Measurements from ENCODE around the gene CHCHD6. TPM values are rescaled to one million over a fixed set of nuclear protein-coding genes. Genes with fewer than 3 reads are reported as not detected.

The CHCHD6 gene
- total RNA-seq, 3 donors from 2014 or later (not counting 1 experiment from before 2014, with no cell fraction given) = 5.3 to 9.9 (median 8.3) TPM

DNA sequence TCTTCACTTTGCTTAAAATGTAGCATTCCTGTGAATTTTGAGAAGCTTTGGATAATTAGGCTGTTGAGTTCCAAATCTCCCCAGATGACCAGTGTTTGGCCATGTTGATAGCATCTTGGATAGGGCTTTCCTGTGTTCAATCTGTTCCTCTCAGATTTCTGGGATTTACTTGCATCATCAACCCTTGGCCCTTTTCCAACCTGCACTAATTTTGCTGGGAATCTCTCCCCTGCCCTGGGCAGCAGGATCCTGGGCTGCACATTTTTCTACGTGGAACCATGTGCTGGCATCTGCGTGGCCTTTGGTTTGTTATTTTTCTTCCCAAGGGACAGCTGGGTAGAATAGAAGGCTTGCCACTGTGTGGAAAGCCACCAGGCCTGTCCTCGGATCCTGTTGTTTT, 203.5 kb downstream of the CHCHD6 start:
- Histone ChIP-seq H3K9me3 (ENCODE audit: control insufficient read depth, insufficient read depth, low read length) (peaks cover 5% of the 10 kb centered on the region), H3K27ac (ENCODE audit: low read length) (no peak overlapping the region), H3K4me3 (ENCODE audit: low read length) (no peak overlapping the region), H3K27me3 (ENCODE audit: control insufficient read depth, insufficient read depth, low read length) (peaks cover 23% of the 10 kb centered on the region), H3K36me3 (ENCODE audit: control insufficient read depth, insufficient read depth, low read length) (no peaks in the 10 kb centered on the region), H3K4me1 (ENCODE audit: control insufficient read depth, insufficient read depth, low read length) (peaks cover 50% of the 10 kb centered on the region)
- Mint-ChIP-seq H3K27me3 (ENCODE audit: low read depth in 2 of 2) (peaks cover 17 to 32% of the 10 kb centered on the region in 2 donors), H3K4me1 (peaks cover 44 to 45% of the 10 kb centered on the region in 2 donors), H3K4me3 (no peak overlapping the region), H3K9me3 (peaks cover 0 to 2% of the 10 kb centered on the region in 2 donors), H3K36me3 (peaks cover 6% of the 10 kb centered on the region), H3K27ac (no peak overlapping the region)
- intact Hi-C loops (cut with micrococcal nuclease) = no loop called here
- no peak for ATAC-seq
- WGBS (ENCODE audit: insufficient coverage) = 99% methylated on average over 3 of the region's 3 CpGs
- TF ChIP-seq, protein P1, sequence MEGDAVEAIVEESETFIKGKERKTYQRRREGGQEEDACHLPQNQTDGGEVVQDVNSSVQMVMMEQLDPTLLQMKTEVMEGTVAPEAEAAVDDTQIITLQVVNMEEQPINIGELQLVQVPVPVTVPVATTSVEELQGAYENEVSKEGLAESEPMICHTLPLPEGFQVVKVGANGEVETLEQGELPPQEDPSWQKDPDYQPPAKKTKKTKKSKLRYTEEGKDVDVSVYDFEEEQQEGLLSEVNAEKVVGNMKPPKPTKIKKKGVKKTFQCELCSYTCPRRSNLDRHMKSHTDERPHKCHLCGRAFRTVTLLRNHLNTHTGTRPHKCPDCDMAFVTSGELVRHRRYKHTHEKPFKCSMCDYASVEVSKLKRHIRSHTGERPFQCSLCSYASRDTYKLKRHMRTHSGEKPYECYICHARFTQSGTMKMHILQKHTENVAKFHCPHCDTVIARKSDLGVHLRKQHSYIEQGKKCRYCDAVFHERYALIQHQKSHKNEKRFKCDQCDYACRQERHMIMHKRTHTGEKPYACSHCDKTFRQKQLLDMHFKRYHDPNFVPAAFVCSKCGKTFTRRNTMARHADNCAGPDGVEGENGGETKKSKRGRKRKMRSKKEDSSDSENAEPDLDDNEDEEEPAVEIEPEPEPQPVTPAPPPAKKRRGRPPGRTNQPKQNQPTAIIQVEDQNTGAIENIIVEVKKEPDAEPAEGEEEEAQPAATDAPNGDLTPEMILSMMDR (IDR thresholded peaks at IDR 0.05) = no peak
- no peak for DNase-seq

DNA sequence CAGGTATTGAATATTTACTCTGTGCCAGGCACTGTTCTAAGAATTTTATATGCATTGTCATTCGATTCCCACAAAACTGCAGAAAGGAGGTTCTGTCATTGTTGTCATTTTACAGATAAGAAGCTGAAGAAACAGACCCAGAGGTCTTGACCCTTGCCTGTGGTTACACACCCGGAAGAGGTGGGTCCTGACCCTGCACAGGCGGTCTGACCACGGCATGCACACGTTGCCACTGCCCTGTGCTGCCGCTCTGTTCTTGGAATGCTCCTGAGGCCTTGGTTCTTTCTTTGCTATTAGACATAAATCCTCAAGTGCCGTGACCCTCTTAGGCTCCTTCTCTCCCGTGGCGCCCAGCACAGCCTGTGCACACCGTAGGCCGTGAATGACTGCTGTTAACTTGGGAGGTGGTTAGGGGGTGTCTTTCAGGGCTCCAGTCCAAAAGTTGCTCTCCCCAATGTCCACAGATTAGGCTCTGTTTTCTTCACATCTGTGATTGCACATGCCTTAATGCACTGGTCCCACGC, 204.8 kb downstream of the CHCHD6 start:
- peaks cover 44 to 49% of the 10 kb centered on the region in 2 donors for H3K4me1 Mint-ChIP-seq
- peaks cover 17 to 32% of the 10 kb centered on the region in 2 donors for H3K27me3 Mint-ChIP-seq (ENCODE audit: low read depth in 2 of 2)
- H3K9me3 Mint-ChIP-seq = peaks cover 0 to 2% of the 10 kb centered on the region in 2 donors
- H3K36me3 Mint-ChIP-seq = peaks cover 6% of the 10 kb centered on the region
- intact Hi-C loops (cut with micrococcal nuclease) = no loop called here
- peak in 1 of 3 donors; percentile 51 for ATAC-seq
- peak overlapping the region in 1 of 2 donors; percentile 71 for H3K27ac Mint-ChIP-seq
- H3K36me3 ChIP-seq (ENCODE audit: control insufficient read depth, insufficient read depth, low read length) = no peaks in the 10 kb centered on the region
- peaks cover 5% of the 10 kb centered on the region for H3K9me3 ChIP-seq (ENCODE audit: control insufficient read depth, insufficient read depth, low read length)
- no peak for DNase-seq
- H3K4me3 ChIP-seq (ENCODE audit: low read length) = no peak overlapping the region
- H3K27ac ChIP-seq (ENCODE audit: low read length) = no peak overlapping the region
- peak overlapping the region; percentile 38 for H3K4me3 Mint-ChIP-seq
- peaks cover 26% of the 10 kb centered on the region for H3K27me3 ChIP-seq (ENCODE audit: control insufficient read depth, insufficient read depth, low read length)
- peaks cover 63% of the 10 kb centered on the region for H3K4me1 ChIP-seq (ENCODE audit: control insufficient read depth, insufficient read depth, low read length)
- WGBS (ENCODE audit: insufficient coverage) = 20% methylated on average over 10 of the region's 12 CpGs
- TF ChIP-seq, protein P1 (IDR thresholded peaks at IDR 0.05) = no peak

DNA sequence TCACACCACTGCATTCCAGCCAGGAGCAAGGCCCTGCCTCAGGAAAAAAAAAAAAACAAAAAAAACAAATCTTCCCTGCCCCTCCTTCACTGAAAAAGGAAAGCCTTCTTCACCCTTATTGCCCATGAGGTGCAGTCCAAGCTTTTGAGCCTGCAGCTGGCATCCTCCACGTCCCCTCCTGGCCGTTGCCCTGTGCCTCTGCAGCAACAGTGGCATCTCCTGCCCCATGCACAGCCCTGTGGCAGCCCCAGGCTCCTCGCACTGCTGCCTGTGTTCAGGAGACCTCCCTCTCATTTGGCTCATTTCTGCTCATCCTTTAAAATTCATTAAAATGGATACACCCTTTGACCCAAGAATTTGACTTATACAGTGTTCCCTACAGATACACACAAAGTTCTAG, 206.2 kb downstream of the CHCHD6 start:
- intact Hi-C loops (cut with micrococcal nuclease) = loop anchor here (2.0 kb wide), 1 partner anchor 297 kb away; no protein-coding TSS in a partner anchor
- Mint-ChIP-seq H3K9me3 (peaks cover 0 to 2% of the 10 kb centered on the region in 2 donors), H3K4me1 (peaks cover 48 to 49% of the 10 kb centered on the region in 2 donors), H3K4me3 (peak overlapping the region; percentile 6), H3K36me3 (peaks cover 6% of the 10 kb centered on the region), H3K27ac (peak overlapping the region; percentile 89 to 95), H3K27me3 (ENCODE audit: low read depth in 2 of 2) (peaks cover 26 to 33% of the 10 kb centered on the region in 2 donors)
- no peaks in the 10 kb centered on the region for H3K36me3 ChIP-seq (ENCODE audit: control insufficient read depth, insufficient read depth, low read length)
- no peak for DNase-seq
- H3K4me1 ChIP-seq (ENCODE audit: control insufficient read depth, insufficient read depth, low read length) = peaks cover 63% of the 10 kb centered on the region
- H3K4me3 ChIP-seq (ENCODE audit: low read length) = no peak overlapping the region
- peaks cover 5% of the 10 kb centered on the region for H3K9me3 ChIP-seq (ENCODE audit: control insufficient read depth, insufficient read depth, low read length)
- H3K27ac ChIP-seq (ENCODE audit: low read length) = no peak overlapping the region
- H3K27me3 ChIP-seq (ENCODE audit: control insufficient read depth, insufficient read depth, low read length) = peaks cover 33% of the 10 kb centered on the region
- no peak for ATAC-seq
- TF ChIP-seq, protein P1 (IDR thresholded peaks at IDR 0.05) = no peak
- WGBS (ENCODE audit: insufficient coverage) = 76% methylated on average over 3 of the region's 3 CpGs
